Mucosa of descending colon (tissue), 3 donors: Measurements from ENCODE around the gene TTYH2. TPM values are rescaled to one million over a fixed set of nuclear protein-coding genes. Genes with fewer than 3 reads are reported as not detected.

Source experiments
- ATAC-seq: fragments of 200-7000 bp; cut with Tn5 transposase; one replicate; pipeline ENCODE4 v1.9.1; 2020; ENCODE audit warnings: mild to moderate bottlenecking, moderate library complexity
- DNase-seq, 3 donors: peaks; one replicate each; pipeline ENCODE4 v3.0.0-alpha.2; 2020
- H3K36me3 ChIP-seq: fragments of 200-600 bp; one replicate; pipeline ENCODE4 v1.8.0; 2021; ENCODE audit warnings: low read depth, mild to moderate bottlenecking
- H3K4me1 ChIP-seq: fragments of 200-600 bp; one replicate; pipeline ENCODE4 v1.8.0; 2021; ENCODE audit warnings: low read depth, mild to moderate bottlenecking
- H3K4me3 ChIP-seq: fragments of 200-600 bp; one replicate; pipeline ENCODE4 v1.8.0; 2021; ENCODE audit warnings: mild to moderate bottlenecking
- H3K9me3 ChIP-seq: fragments of 200-600 bp; one replicate; pipeline ENCODE4 v1.8.0; 2021; ENCODE audit warnings: mild to moderate bottlenecking
- CTCF ChIP-seq: fragments of 200-600 bp; IDR thresholded peaks from one replicate; pipeline ENCODE4 v1.8.0; 2022; ENCODE audit warnings: antibody characterized with exemption, mild to moderate bottlenecking
- intact Hi-C, 2 donors: fragments of 100-400 bp; cut with DNase I in 1 of 2; cut with micrococcal nuclease in 1 of 2; formaldehyde crosslinking; loops; one replicate each; pipeline versions ENCODE4 v1.11.0 to v1.11.1; 2022; cut with DNase I, micrococcal nuclease
- total RNA-seq, 3 donors: library from RNA; stranded (reverse); fragmentation: NEBNext Ultra II Directional in 2 of 3; extraction: Animal tissue kit (Norgen Biotek cat#: 25700) in 2 of 3; gene quantifications; one replicate each; pipeline versions ENCODE4 v1.2.1 to v1.2.4, GENCODE V29; 2021 to 2023
- donor health status: DM: no; HTN: no; CAD: no; lungs with moderate emphysema.
- donor health status: DM: no; HTN: no; CAD: no.
- donor health status: DM: no; HTN: yes; CAD: no.

The TTYH2 gene
- total RNA-seq, 3 donors from 2014 or later, result 2.5 to 9.1 (median 3.1) TPM

DNA sequence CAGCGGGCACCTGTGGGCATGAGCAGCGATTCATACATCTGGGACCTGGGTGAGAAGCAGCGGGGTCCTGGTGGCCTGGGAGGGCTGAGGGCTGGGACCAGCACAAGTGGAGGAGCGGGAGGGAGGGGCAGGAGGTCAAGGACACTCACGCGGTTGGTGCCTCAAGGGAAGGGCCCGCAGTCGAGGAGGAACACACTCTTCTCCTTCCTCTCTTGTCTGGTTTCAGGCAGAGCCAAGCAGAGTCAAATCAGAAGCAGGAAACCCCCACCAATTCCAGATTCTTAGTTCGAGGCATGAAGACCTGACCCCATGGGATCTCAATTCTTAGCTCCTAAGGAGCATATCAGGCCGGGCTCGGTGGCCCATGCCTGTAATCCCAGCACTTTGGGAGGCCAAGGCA lies 76.3 kb downstream of the TTYH2 start:
- Histone ChIP-seq H3K9me3 (no peaks in the 10 kb centered on the region), H3K4me3 (no peak overlapping the region), H3K36me3 (no peaks in the 10 kb centered on the region), H3K4me1 (no peaks in the 10 kb centered on the region)
- ATAC-seq (no peak), DNase-seq (no peak)
- no peak for TF ChIP-seq CTCF
- intact Hi-C loops, result no loop called here

DNA sequence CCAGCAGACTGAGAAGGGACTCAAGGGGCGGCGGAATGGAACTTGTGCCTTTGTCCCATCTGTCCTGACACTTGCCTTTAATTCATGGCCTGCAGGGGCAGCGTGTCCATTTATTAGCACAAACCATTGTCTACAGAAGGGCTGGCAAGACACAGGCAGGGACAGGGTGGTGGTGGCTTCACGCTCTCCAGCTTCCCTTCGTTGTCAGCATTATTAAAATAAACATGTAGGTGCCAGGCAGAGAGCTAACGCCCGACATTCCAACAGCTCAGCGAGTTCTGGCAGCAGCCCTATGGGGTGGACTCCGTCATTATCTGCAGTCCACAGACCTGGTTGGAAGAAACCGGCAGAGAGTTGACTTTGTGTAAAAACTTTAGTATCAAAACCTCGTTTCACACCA lies 77.0 kb downstream of the TTYH2 start:
- H3K9me3 ChIP-seq, result no peaks in the 10 kb centered on the region
- no peak for TF ChIP-seq CTCF
- intact Hi-C loops, result no loop called here
- no peaks in the 10 kb centered on the region for H3K4me1 ChIP-seq
- DNase-seq (no peak), ATAC-seq (no peak)
- no peak overlapping the region for H3K4me3 ChIP-seq
- no peaks in the 10 kb centered on the region for H3K36me3 ChIP-seq

DNA sequence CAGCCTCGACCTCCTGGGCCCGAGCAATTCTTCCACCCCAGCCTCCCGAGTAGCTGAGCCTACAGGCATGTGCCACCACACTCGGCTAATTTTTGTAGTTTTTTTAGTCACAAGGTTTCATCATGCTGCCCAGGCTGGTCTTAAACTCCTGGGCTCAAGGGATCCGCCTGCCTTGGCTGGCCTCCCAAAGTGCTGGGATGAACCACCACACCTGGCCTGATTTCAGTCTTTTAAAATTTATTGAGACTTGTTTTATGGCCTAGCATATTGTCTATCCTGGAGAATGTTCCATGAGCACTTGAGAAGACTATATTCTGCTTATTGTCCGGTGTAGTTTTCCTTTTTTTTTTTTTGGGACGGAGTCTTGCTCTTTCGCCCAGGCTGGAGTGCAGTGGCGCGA lies 79.1 kb downstream of the TTYH2 start:
- H3K4me1 ChIP-seq, result no peaks in the 10 kb centered on the region
- no peaks in the 10 kb centered on the region for H3K9me3 ChIP-seq
- peak in 1 of 3 donors; percentile 29 for DNase-seq
- TF ChIP-seq CTCF, result no peak
- H3K4me3 ChIP-seq, result no peak overlapping the region
- intact Hi-C loops, result no loop called here
- H3K36me3 ChIP-seq, result no peaks in the 10 kb centered on the region
- no peak for ATAC-seq

DNA sequence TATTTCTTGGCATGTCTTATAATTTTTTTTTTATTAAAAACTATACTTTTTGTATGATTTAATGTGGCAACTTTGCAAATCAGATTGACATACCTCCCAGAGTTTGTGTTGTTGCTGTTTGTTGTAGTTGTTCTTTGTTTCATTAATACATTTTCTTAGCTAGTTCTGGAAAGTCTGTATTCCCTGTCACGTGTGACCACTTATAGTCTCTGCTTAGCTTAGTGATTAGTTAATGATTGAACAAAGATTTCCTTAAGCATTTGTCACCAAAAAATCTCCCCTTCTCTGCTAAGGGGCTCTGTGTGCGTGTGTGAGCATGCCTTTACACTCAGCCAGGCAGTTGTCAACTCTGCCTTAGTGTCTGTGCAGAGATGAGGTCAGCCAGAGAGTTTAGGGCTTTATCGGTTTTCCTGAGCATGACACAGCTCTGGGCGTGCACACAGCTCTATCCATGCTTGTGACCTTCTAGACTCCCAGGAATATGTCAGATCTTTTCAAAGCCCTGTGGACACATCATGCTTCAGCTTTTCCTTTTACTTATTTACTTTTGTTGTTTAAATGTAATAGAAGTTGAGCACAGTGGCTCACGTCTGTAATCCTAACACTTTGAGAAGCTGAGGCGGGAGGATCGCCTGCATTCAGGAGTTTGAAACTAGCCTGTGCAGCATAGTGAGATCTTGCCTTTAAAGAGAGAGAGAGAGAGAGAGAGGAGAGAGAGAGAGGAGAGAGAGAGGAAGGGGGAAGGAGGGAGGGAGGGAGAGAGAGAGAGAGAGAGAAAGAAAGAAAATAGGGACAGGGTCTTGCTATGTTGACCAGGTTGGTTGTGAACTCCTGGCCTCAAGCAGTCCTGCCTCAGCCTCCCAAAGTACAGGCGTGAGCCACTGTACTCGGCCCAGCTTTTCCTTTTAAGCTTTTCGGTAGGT lies 82.5 kb downstream of the TTYH2 start:
- H3K9me3 ChIP-seq, result no peaks in the 10 kb centered on the region
- no peaks in the 10 kb centered on the region for H3K36me3 ChIP-seq
- H3K4me3 ChIP-seq, result no peak overlapping the region
- ATAC-seq, result peak; percentile 52
- H3K4me1 ChIP-seq, result no peaks in the 10 kb centered on the region
- DNase-seq, result no peak
- intact Hi-C loops, result no loop called here
- TF ChIP-seq CTCF, result no peak

GRCh38 chr17:74296548-74296936 lies 83.2 kb downstream of the TTYH2 start:
- DNase-seq (peak in 2 of 3 donors; percentile 42 to 71), ATAC-seq (peak; percentile 73)
- H3K4me3 ChIP-seq, result no peak overlapping the region
- no peaks in the 10 kb centered on the region for H3K4me1 ChIP-seq
- no peaks in the 10 kb centered on the region for H3K36me3 ChIP-seq
- peak; percentile 9 for TF ChIP-seq CTCF
- intact Hi-C loops, result no loop called here
- no peaks in the 10 kb centered on the region for H3K9me3 ChIP-seq
